Measurements from ENCODE around the gene CACNA1G.

GRCh38 chr17:50631195-50631907 is 70.8 kb downstream of the CACNA1G start:
- TF ChIP-seq, protein P1, sequence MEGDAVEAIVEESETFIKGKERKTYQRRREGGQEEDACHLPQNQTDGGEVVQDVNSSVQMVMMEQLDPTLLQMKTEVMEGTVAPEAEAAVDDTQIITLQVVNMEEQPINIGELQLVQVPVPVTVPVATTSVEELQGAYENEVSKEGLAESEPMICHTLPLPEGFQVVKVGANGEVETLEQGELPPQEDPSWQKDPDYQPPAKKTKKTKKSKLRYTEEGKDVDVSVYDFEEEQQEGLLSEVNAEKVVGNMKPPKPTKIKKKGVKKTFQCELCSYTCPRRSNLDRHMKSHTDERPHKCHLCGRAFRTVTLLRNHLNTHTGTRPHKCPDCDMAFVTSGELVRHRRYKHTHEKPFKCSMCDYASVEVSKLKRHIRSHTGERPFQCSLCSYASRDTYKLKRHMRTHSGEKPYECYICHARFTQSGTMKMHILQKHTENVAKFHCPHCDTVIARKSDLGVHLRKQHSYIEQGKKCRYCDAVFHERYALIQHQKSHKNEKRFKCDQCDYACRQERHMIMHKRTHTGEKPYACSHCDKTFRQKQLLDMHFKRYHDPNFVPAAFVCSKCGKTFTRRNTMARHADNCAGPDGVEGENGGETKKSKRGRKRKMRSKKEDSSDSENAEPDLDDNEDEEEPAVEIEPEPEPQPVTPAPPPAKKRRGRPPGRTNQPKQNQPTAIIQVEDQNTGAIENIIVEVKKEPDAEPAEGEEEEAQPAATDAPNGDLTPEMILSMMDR (IDR thresholded peaks at IDR 0.05) = no peak
- no peak for TF ChIP-seq POLR2A (IDR thresholded peaks at IDR 0.05)

Data from breast epithelium (tissue), 3 donors.